Activated CD4-positive, alpha-beta T cell treated with anti-CD3 and anti-CD28 coated beads, Interleukin-10, Interleukin-2, amounts not matched to agents 100 ng/mL and 50 ng/mL, durations not matched to agents 16 hours and 8 hours (primary cell): ENCODE results near the gene UQCC2.

Source experiments
- DNase-seq: peaks from one replicate; pipeline ENCODE4 v3.0.0-alpha.2; 2020

UQCC2 gene

DNA sequence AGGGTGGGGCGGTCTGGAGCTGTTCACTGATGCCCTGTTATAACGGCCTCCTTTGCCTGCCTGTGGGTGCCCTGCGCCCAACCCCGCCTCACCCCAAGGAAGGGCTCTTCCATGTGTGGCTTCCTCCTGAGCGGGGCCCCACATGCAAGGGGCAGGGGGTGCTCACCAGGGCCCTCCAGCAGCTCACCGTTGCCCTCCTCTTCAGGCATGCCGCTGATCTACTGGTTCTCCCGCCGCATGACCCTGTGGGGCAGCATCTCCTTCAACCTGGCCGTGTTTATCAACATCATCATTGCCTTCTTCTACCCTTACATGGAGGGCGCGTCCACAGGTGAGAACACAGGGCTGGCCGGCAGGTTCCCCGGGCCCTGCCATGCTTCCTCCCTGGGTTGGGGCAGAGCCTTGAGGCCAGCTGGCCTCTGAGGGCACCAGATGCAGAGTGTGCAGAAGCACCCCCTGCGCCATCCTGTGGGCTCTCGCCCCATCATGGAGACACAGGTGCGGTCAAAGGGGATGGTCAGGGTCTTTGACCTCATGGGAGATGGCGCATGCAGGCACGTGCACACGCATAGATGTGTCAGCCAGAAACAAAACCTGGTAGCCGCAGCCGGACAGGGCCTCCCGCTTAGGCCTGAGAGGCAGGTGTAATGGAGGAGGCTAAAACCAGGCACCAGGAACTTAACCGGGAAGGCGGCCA is 22.9 kb downstream of the UQCC2 start:
- no peak for DNase-seq

DNA sequence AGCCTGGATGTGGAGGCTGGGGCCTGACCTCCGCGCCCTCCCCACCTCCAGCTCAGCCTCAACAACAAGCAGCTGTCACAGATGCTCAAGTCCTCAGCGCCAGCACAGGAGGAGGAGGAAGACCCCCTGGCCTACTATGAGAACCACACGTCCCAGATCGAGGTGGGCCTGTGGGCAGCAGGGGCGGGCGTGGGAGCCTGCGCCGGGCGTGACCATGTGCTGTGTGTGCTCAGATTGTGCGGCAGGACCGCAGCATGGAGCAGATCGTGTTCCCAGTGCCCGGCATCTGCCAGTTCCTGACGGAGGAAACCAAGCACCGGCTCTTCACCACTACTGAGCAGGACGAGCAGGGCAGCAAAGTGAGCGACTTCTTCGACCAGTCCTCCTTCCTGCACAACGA is 23.5 kb downstream of the UQCC2 start:
- DNase-seq: no peak

GRCh38 chr6:33686981-33687975 is 24.2 kb downstream of the UQCC2 start:
- DNase-seq: no peak

GRCh38 chr6:33686225-33686924 is 25.1 kb downstream of the UQCC2 start:
- DNase-seq: no peak

DNA sequence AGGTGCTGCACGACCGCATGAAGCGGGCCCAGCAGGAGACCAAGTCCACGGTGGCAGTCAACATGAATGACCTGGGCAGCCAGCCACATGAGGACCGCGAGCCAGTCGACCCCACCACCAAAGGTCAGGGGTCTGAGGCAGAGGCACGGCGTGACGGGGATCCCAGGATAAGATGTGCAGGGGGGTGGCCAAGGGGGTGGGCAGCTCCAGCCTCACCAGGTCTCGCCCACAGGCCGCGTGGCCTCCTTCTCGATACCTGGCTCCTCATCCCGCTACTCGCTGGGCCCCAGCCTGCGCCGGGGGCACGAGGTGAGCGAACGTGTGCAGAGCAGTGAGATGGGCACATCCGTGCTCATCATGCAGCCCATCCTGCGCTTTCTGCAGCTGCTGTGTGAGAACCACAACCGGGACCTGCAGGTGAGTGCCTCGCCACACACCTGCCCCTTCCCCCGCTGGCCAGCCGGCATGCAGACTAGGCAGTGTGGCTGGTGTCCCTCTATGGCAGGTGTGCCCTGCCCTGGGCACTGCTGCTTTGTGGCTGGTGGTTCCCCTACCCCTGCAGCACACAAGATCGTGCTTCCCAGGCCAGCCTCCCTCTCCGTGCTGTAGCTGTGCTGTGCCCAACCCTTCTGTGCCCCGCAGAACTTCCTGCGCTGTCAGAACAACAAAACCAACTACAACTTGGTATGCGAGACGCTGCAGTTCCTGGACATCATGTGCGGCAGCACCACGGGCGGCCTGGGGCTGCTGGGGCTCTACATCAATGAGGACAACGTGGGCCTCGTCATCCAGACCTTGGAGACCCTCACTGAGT is 25.9 kb downstream of the UQCC2 start:
- DNase-seq: no peak

DNA sequence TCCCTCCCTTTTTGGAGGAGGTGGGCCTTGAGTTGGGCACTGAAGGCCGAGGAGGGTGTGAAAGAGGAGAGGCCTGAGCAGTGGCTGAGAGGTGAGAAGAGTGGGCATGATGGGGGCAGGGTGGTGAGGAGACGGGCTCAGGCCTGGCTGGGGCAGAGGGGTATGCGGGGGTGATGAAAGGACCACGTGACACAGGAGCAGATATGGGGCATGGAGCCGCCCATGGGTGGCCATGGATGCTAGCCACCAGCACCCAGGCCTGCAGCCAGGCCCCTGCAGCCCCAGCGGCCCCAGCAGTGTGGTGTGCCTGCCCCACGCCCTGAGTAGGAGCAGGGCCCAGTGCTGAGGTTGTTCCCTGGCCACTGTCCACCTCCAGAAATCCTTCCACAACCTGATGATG is 26.5 kb downstream of the UQCC2 start:
- DNase-seq: no peak

DNA sequence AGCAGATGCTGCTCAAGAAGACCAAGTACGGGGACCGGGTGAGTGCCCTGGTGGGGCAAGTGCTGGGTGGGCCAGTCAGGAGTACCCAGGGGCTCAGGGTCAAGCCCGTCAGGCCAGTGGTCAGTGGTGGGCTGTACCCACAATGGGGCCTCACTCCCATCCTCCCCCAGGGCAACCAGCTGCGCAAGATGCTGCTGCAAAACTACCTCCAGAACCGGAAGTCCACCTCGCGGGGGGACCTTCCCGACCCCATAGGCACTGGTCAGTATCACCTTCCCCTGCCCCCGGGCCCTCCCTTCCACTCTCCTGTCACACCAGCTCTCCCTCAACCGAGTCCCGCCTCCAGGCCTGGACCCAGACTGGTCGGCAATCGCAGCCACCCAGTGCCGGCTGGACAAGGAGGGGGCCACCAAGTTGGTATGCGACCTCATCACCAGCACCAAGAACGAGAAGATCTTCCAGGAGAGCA is 27.0 kb downstream of the UQCC2 start:
- no peak for DNase-seq

GRCh38 chr6:33683576-33684427 is 27.7 kb downstream of the UQCC2 start:
- DNase-seq: no peak

- peak; percentile 20 for DNase-seq
Observed at GRCh38 chr6:33683051-33683571, 28.4 kb downstream of the UQCC2 start.

DNA sequence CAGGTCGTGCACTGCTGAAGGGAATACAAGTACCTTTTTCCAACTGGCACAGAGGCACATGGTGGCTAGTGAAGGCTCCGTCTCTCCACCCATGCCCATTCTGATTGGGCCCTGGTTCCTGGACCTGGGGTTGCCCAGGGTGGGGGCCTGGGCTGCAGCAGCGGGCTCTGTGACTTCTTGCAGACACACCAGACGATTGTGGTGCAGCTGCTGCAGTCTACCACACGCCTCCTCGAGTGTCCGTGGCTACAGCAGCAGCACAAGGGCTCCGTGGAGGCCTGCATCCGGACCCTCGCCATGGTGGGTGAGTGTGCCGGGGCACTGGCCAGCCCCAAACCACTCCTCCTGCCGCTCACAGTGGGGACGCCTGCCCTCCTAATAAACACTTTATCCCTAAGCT is 29.2 kb downstream of the UQCC2 start:
- DNase-seq: no peak

DNA sequence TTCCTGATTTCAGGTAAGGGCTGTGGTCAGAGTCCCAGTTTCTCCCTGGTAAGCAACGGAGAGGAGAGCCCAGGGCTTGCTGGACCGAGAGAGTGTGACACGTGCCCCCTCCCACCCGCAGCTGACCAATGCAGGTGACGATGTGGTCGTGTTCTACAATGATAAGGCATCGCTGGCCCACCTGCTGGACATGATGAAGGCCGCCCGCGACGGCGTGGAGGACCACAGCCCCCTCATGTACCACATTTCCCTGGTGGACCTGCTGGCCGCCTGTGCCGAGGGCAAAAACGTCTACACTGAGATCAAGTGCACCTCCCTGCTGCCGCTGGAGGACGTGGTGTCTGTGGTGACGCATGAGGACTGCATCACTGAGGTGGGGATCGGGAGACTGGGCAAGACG is 31.7 kb downstream of the UQCC2 start:
- DNase-seq: no peak

- no peak for DNase-seq
Observed at GRCh38 chr6:33678932-33679490, 32.5 kb downstream of the UQCC2 start.

- DNase-seq: no peak
Observed at GRCh38 chr6:33678233-33678931, 33.1 kb downstream of the UQCC2 start.

GRCh38 chr6:33677689-33678088 is 33.8 kb downstream of the UQCC2 start:
- no peak for DNase-seq

DNA sequence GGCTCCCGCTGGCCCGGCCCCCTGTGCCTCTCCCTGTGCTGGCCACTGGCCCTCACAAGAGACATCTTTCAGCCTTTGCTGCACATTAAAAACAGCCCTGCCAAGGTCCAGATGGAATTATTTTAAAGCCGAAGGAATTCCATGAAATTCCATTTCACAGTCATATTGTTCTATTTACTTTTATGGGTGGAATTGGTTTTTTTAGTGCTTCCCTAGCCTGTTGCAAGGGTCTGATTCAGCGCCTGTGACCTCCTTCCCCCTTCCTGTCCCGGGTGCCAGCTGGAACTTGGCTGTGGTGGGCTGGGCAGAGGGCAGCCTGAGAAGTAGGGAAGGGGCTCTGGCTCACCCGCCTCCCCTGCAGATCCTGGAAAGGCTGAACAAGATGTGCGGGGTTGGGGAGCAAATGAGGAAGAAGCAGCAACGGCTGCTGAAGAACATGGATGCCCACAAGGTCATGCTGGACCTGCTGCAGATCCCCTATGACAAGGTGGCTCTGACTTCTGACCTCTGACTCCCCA is 34.3 kb downstream of the UQCC2 start:
- DNase-seq: no peak

- DNase-seq: no peak
Observed at GRCh38 chr6:33676416-33677142, 34.9 kb downstream of the UQCC2 start.

GRCh38 chr6:33675968-33676367 is 35.5 kb downstream of the UQCC2 start:
- no peak for DNase-seq

GRCh38 chr6:33673851-33674250 is 37.6 kb downstream of the UQCC2 start:
- DNase-seq: no peak

DNA sequence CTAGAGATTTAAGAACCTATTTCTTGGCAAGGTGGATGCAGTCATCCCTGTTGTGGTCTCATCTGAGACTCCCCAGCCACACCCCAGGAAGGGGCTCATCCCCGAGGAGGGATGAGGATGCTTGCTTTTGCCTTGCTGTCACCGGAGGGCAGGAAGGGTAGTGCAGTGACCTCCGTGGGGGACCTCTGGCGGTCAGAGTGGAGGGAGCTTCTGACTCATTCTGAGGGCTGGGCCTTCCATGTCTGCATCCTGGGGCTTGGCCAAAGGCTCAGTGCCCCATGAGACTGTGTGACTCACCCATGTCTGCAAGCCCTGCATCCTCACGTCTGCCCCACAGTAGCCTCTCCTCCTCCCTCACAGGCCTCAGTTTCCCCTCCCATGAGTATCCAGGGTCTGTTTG is 38.7 kb downstream of the UQCC2 start:
- no peak for DNase-seq
